ENCODE data around the gene TMEM63C.

The TMEM63C gene

DNA sequence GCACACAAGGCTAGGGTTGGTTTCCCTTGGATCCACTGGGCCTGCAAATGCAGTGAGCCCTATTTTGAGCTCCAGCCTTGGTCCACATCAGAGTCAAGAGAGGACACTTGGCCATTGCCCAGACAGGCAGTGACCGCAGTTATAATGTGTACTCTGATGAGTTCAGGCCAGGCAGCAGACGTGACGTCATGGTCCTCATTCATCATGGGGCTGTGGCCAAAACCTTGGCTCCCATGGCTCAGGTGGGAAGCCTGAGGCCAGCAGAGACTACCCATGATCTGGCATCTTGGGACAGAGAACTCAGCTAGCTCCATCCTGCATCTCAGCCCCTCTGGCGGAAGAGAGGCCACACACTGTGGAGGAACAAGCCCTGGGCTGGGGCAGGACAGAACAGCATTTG, 16.4 kb downstream of the TMEM63C start:
- Mint-ChIP-seq H3K4me3 (no peak overlapping the region), H3K9me3 (no peaks in the 10 kb centered on the region), H3K27me3 (peaks cover 22 to 46% of the 10 kb centered on the region in 2 donors), H3K4me1 (no peaks in the 10 kb centered on the region), H3K36me3 (no peaks in the 10 kb centered on the region), H3K27ac (no peak overlapping the region)
- DNase-seq (no peak), ATAC-seq (replicated peaks) (no peak)

- Mint-ChIP-seq H3K36me3 (no peaks in the 10 kb centered on the region), H3K9me3 (no peaks in the 10 kb centered on the region)
Observed at GRCh38 chr14:77198561-77198960, 17.0 kb downstream of the TMEM63C start.

GRCh38 chr14:77199590-77199989, 18.0 kb downstream of the TMEM63C start:
- DNase-seq (no peak), ATAC-seq (replicated peaks) (no peak)
- Mint-ChIP-seq H3K4me3 (no peak overlapping the region), H3K9me3 (no peaks in the 10 kb centered on the region), H3K27me3 (peaks cover 22 to 41% of the 10 kb centered on the region in 2 donors), H3K4me1 (no peaks in the 10 kb centered on the region), H3K27ac (no peak overlapping the region), H3K36me3 (no peaks in the 10 kb centered on the region)

More at GRCh38 chr14:77198561-77198960, 17.0 kb downstream of the TMEM63C start:
- no peak overlapping the region for H3K4me3 Mint-ChIP-seq
- DNase-seq (no peak), ATAC-seq (replicated peaks) (no peak)
- H3K27ac Mint-ChIP-seq = no peak overlapping the region
- peaks cover 22 to 46% of the 10 kb centered on the region in 2 donors for H3K27me3 Mint-ChIP-seq
- no peaks in the 10 kb centered on the region for H3K4me1 Mint-ChIP-seq

- Mint-ChIP-seq H3K4me1 (no peaks in the 10 kb centered on the region), H3K36me3 (no peaks in the 10 kb centered on the region), H3K27ac (no peak overlapping the region), H3K9me3 (no peaks in the 10 kb centered on the region), H3K4me3 (no peak overlapping the region), H3K27me3 (peaks cover 25 to 39% of the 10 kb centered on the region in 2 donors)
- no peak for ATAC-seq (replicated peaks)
- no peak for DNase-seq
Observed at GRCh38 chr14:77200406-77200985, 18.9 kb downstream of the TMEM63C start.

- H3K36me3 Mint-ChIP-seq = no peaks in the 10 kb centered on the region
- peaks cover 26 to 39% of the 10 kb centered on the region in 2 donors for H3K27me3 Mint-ChIP-seq
- ATAC-seq (replicated peaks) = no peak
- no peaks in the 10 kb centered on the region for H3K9me3 Mint-ChIP-seq
- DNase-seq = no peak
- H3K4me3 Mint-ChIP-seq = no peak overlapping the region
- no peak overlapping the region for H3K27ac Mint-ChIP-seq
- H3K4me1 Mint-ChIP-seq = no peaks in the 10 kb centered on the region
Observed at GRCh38 chr14:77201696-77202095, 20.1 kb downstream of the TMEM63C start.

- ATAC-seq (replicated peaks) (no peak), DNase-seq (no peak)
- H3K9me3 Mint-ChIP-seq = no peaks in the 10 kb centered on the region
- no peaks in the 10 kb centered on the region for H3K4me1 Mint-ChIP-seq
- no peaks in the 10 kb centered on the region for H3K36me3 Mint-ChIP-seq
- H3K27me3 Mint-ChIP-seq = peaks cover 27 to 34% of the 10 kb centered on the region in 2 donors
- H3K27ac Mint-ChIP-seq = no peak overlapping the region
- no peak overlapping the region for H3K4me3 Mint-ChIP-seq
Observed at GRCh38 chr14:77203611-77204458, 22.2 kb downstream of the TMEM63C start.

GRCh38 chr14:77204459-77204771, 22.8 kb downstream of the TMEM63C start:
- peaks cover 25 to 31% of the 10 kb centered on the region in 2 donors for H3K27me3 Mint-ChIP-seq
- no peak overlapping the region for H3K27ac Mint-ChIP-seq
- no peak overlapping the region for H3K4me3 Mint-ChIP-seq
- DNase-seq = no peak
- ATAC-seq (replicated peaks) = no peak
- H3K4me1 Mint-ChIP-seq = no peaks in the 10 kb centered on the region
- H3K36me3 Mint-ChIP-seq = no peaks in the 10 kb centered on the region
- H3K9me3 Mint-ChIP-seq = no peaks in the 10 kb centered on the region

DNA sequence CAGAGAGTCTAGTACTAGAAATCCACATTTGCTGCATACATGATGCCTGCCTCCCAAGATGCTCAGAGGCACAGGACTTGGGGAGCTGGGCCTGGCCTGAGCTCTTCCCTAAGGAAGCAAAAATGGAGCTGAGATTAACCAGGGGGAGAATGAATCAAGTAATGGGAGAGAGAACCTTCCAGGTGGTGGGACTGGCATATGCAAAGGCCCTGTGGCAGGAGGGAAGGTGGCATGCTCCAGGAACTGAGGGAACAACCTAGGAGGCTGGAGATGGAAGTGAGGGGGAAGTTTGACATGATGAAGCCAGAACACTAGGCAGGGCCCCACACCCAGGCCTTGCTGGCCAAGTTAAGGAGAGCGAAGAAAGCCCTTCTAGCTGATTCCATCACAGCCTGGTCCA, 23.3 kb downstream of the TMEM63C start:
- DNase-seq (no peak), ATAC-seq (replicated peaks) (no peak)
- peaks cover 20 to 31% of the 10 kb centered on the region in 2 donors for H3K27me3 Mint-ChIP-seq
- H3K36me3 Mint-ChIP-seq = no peaks in the 10 kb centered on the region
- no peaks in the 10 kb centered on the region for H3K9me3 Mint-ChIP-seq
- no peaks in the 10 kb centered on the region for H3K4me1 Mint-ChIP-seq
- no peak overlapping the region for H3K4me3 Mint-ChIP-seq
- H3K27ac Mint-ChIP-seq = no peak overlapping the region

DNA sequence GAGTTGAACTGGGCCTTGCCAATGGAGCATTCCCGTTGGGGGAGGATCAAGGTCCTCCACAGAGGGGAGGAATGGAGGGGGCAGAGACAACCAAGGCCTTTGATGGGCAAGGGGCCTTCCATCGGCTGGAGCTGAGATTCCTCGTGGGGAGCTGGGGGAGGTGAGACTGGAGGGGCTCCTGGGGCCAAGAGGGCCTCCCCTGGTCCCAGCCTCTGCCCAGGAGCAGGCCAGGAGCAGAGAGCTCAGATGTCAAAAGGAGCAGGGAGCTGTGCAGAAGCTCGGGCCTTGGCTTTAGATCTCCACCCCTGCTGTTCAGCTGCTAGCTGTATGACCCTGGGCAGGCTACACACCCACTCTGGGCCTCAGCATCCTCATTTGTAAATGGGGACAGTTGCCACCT, 24.0 kb downstream of the TMEM63C start:
- Mint-ChIP-seq H3K36me3 (no peaks in the 10 kb centered on the region), H3K9me3 (no peaks in the 10 kb centered on the region), H3K4me1 (no peaks in the 10 kb centered on the region), H3K27me3 (peaks cover 16 to 26% of the 10 kb centered on the region in 2 donors), H3K27ac (no peak overlapping the region), H3K4me3 (no peak overlapping the region)
- DNase-seq (no peak), ATAC-seq (replicated peaks) (no peak)

- no peaks in the 10 kb centered on the region for H3K4me1 Mint-ChIP-seq
- no peak overlapping the region for H3K4me3 Mint-ChIP-seq
- ATAC-seq (replicated peaks) = no peak
- H3K9me3 Mint-ChIP-seq = no peaks in the 10 kb centered on the region
- no peaks in the 10 kb centered on the region for H3K36me3 Mint-ChIP-seq
- no peak overlapping the region for H3K27ac Mint-ChIP-seq
- DNase-seq = no peak
- H3K27me3 Mint-ChIP-seq = peaks cover 16 to 18% of the 10 kb centered on the region in 2 donors
Observed at GRCh38 chr14:77206261-77206824, 24.7 kb downstream of the TMEM63C start.

- DNase-seq (no peak), ATAC-seq (replicated peaks) (no peak)
- no peaks in the 10 kb centered on the region for H3K36me3 Mint-ChIP-seq
- H3K4me3 Mint-ChIP-seq = no peak overlapping the region
- no peaks in the 10 kb centered on the region for H3K4me1 Mint-ChIP-seq
- H3K27ac Mint-ChIP-seq = no peak overlapping the region
- peaks cover 15% of the 10 kb centered on the region in 2 donors for H3K27me3 Mint-ChIP-seq
- H3K9me3 Mint-ChIP-seq = no peaks in the 10 kb centered on the region
Observed at GRCh38 chr14:77206877-77207389, 25.3 kb downstream of the TMEM63C start.

DNA sequence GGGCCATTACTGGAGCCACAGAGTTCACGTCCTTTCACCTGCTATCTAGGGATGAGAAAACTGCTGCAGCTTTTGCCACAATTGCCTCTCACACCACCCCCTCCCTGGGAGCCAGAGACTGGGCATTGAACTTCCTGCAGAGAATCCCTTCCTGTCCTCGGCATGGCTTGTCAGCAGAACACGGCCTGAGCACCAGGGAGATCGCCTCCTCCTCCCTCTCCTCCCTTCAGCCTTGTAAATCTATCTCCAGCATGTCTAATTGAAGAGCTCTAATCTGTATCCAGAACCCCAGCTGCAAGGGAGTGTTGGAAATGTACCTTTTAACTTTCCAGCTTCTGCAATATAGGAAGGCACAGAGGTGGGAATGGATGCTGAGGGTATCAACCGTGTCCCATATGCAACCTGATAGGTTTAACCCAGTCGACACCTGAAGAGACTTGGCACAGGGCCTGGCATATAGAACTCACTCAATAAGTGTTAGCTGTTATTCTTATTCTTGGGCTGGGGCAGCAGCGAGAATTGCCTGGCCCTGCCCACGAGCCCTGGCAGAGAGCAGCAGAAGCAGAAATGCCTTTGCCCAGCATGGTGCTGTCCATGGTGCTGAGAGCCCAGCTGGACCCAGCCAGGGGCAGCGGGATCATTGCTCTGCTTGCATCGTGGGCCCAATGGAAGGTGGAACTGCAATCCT, 26.8 kb downstream of the TMEM63C start:
- H3K4me3 Mint-ChIP-seq = no peak overlapping the region
- no peaks in the 10 kb centered on the region for H3K36me3 Mint-ChIP-seq
- peak; percentile 31 to 37 for ATAC-seq (replicated peaks)
- H3K9me3 Mint-ChIP-seq = no peaks in the 10 kb centered on the region
- H3K27ac Mint-ChIP-seq = no peak overlapping the region
- H3K4me1 Mint-ChIP-seq = peaks cover 4 to 9% of the 10 kb centered on the region in 2 donors
- no peak for DNase-seq
- H3K27me3 Mint-ChIP-seq = peaks cover 9 to 11% of the 10 kb centered on the region in 2 donors

DNA sequence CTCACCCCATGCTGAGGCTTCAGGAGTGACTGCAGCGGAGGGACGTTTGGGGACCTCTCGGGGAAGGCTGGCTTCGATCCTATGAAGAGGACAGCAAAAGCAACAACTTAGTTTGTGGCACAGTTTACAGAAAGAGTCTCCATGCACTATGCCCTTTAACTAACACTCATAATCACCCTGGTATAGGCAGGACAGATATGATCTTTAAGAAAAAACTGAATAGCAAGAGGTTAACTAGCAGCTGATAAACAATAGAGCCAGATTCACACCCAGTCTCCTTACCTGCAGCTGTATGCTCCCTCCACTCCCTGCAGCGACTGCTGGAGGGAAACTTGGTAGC, 27.4 kb downstream of the TMEM63C start:
- DNase-seq = no peak
- no peak overlapping the region for H3K27ac Mint-ChIP-seq
- H3K9me3 Mint-ChIP-seq = no peaks in the 10 kb centered on the region
- no peaks in the 10 kb centered on the region for H3K36me3 Mint-ChIP-seq
- peaks cover 7 to 13% of the 10 kb centered on the region in 2 donors for H3K4me1 Mint-ChIP-seq
- peaks cover 9 to 11% of the 10 kb centered on the region in 2 donors for H3K27me3 Mint-ChIP-seq
- no peak overlapping the region for H3K4me3 Mint-ChIP-seq
- no peak for ATAC-seq (replicated peaks)

DNA sequence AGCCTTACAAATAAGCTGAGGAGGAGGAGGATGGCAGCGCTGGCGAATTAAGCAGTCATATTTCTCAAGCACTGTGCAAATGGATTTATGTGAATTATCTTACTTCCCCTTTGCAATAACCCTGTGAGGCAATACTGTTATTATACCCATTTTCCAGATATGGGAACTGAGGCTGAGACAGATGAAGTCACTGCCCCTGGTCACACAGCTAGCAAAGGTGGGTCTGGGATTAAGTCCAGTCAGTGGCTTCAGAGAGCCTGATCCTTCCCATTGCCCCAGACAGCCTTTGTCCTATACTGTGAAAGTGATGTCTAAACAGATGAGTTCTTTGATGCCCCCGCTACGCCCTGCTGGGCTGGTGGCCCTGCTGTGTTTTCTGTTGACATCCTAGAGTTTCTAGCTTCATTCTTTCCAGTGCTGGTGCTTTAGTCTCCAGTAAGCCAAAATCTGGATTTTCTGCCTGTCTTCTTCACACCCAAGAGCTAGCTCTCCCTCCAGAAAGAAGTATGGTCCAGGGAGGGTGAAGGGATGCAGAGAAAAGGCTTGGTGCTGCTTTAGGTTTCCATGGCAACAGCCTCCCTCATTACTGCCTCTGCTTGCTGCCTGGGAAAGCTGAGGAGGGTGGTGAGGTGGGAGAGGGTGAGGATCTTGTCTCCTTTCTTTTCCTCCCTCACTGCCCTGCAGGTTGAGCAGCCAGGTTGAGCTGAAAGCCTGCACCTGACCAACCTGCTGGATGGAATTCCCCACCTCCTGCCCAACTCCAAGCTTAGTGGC, 30.7 kb downstream of the TMEM63C start:
- no peaks in the 10 kb centered on the region for H3K9me3 Mint-ChIP-seq
- no peak overlapping the region for H3K4me3 Mint-ChIP-seq
- no peak for DNase-seq
- no peaks in the 10 kb centered on the region for H3K36me3 Mint-ChIP-seq
- no peak overlapping the region for H3K27ac Mint-ChIP-seq
- H3K27me3 Mint-ChIP-seq = peaks cover 32 to 33% of the 10 kb centered on the region in 2 donors
- peaks cover 7 to 13% of the 10 kb centered on the region in 2 donors for H3K4me1 Mint-ChIP-seq
- no peak for ATAC-seq (replicated peaks)

Measured in stimulated activated naive B cell treated with anti-CD40 and anti-IgM and Interleukin-4, amounts not matched to agents 10 μg/mL and 1 μg/mL and 100 μg/mL, for 72 hours (primary cell).